ENCODE results near the gene SLN.

GRCh38 chr11:107706531-107706930, 5.3 kb downstream of the SLN start:
- TF ChIP-seq CTCF (conservative IDR thresholded peaks at IDR 0.05 in 1 of 2, IDR thresholded peaks at IDR 0.05 in 1 of 2; ENCODE audit: low read depth in 1 of 2, low read length in 2 of 2) (no peak), EZH2 (IDR thresholded peaks at IDR 0.05; ENCODE audit: low read length, missing control alignments) (no peak)
